ENCODE measurements around the gene QARS1.
A peak's percentile ranks its signal among the peaks of the same experiment; 100 is the strongest.

Gene QARS1

DNA sequence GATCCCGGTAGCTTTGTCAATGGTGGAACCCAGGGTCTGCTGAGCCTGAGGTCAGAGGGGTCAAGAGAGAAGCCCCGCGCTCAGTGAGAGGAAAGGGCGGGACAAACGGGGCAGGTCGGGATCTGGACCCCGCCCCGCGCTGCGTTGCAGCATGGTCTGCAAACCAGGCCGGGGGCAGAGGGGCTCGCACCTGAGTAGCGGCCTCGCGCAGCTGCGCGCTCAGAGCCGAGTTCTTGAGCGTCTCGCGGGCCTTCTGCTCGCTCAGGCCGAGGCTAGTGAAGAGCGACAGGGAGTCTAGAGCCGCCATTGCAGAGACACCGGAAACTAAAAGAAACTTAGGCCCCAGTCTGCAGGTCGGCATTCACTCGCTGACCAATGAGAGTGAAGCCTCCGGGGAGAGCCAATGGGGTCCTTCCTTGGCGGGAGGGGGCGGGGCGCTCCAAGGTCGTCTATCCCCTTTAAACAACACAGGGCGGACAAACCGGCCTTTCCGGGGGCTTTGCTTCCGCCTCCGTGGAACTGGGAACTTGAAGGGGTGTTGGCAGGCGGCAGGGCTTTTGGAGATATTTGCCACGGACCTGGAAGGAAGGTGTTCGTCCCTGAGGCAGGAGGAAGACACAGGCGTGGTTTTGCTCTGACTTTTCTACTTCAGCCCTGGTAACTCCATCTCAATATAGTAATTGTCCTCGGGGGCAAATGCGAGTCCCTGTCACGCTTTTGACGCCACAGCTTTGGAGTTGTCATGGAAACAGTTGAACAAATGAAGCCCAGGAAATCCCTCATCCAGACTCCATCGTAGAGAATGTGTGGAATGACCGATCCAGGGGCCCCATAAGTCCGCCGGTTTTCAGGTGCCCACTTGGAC, at the start of gene QARS1:
Gene QARS1, minus strand, starts transcription at position 331 of the 865 bp plus-strand sequence. Its CDS starts 24 bp downstream, at position 307.
- DNase-seq: peak; percentile 91

- DNase-seq: no peak
These were observed 48.9 kb upstream of the QARS1 start for GRCh38 chr3:49153349-49153912.

DNA sequence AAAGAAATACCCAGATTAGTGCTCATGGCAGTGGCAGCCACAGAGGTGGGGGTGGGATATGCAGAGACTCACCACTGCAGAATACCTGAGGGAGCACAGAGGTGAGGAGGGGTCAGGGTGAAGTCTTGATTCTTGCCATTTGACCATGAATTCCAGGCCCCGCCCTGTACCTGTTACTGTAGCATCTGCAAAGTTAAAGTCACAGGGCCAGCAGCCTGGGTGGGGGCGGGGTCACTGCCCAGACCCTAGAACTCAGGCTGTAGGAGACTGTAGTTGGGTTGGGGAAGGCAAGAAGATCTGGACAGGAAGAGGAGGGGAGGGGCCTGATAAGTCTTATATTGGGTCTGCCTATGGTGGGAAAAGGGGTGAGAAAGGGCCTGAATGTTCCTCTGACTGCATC, 47.1 kb upstream of the QARS1 start:
- no peak for DNase-seq

GRCh38 chr3:49148159-49148558, 43.6 kb upstream of the QARS1 start:
- DNase-seq: no peak

- no peak for DNase-seq
These were observed 35.5 kb upstream of the QARS1 start for GRCh38 chr3:49140080-49140479.

GRCh38 chr3:49135499-49135898, 30.9 kb upstream of the QARS1 start:
- DNase-seq: no peak

- DNase-seq: no peak
These were observed 30.1 kb upstream of the QARS1 start for GRCh38 chr3:49134471-49135265.

DNA sequence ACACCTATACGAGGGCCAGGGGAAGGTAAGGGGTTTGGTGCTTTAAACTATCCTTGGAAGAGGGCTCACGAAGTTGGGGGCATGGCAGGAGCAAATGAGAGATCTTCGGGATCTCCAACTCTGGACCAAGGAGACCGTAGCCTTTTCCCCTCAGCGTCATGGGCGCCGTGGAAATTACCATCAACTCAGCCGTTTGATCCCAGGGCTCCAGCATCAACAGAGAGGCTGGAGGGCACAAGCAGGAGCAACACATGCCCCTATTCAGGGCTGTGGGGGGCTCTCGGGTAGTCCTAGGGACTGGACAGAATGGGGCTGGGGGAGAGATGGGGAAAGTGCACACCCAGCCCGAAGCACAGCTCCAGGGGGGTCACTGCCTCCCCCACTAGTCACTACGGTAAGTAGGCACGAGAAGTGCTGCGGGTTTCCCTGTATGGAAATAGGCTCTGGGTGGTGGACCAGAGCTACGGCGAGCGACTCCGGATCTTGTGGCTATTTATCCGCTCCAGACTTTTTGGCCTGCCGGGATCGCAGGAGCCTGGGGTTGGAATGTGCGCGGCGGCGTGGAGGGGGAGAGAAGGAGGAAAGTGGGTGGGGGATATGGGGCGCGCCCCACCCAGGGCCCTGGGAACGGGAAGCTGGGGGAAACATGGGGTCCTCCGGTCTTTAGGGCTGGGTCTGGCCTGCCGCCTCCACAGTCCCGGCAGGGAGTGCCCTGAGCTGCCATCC, 28.8 kb upstream of the QARS1 start:
- DNase-seq: no peak

- DNase-seq: no peak
These were observed 28.1 kb upstream of the QARS1 start, which contains the start of gene LAMB2 for GRCh38 chr3:49132437-49133225. LAMB2 (minus strand) TSS chr3:49133050; CDS start chr3:49132867, 183 bp downstream.

DNA sequence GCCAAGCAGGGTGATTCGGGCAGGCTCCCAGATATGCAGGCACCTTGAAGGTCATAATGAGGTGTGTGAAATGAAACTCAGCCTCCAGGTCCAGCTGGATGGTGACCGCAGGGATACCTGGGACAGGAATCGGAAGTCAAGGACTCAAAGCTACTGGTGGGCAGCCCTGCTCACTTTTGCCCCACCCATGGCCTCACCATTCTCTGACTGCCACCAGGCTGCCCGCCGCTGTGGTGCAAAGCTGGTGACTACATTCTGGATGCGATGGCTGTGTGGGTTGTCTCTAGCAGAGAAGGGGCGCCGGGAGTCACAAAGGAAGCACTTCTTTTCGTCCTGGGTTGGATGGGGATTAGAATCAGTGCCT, 27.5 kb upstream of the QARS1 start:
- no peak for DNase-seq

DNA sequence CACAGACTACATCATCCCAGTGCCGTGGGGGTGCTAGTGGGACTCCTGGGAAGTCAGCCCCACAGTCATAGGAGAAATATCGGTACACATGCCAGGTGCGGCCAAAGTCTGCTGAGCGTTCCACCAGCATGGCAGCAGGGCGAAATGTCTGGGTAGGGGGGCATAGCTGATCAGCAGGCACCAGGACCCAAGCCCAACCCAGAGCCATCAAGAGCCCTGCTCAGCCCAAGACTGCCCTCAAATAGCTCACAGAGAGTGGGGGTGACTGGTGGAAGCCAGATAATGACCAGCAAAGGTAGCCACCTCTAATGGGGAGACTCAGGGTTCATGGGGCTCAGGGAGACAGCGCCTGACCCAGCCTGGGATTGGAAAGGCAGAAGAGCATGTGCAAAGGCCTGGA, 27.0 kb upstream of the QARS1 start:
- DNase-seq: no peak

GRCh38 chr3:49131040-49131439, 26.5 kb upstream of the QARS1 start:
- no peak for DNase-seq

DNA sequence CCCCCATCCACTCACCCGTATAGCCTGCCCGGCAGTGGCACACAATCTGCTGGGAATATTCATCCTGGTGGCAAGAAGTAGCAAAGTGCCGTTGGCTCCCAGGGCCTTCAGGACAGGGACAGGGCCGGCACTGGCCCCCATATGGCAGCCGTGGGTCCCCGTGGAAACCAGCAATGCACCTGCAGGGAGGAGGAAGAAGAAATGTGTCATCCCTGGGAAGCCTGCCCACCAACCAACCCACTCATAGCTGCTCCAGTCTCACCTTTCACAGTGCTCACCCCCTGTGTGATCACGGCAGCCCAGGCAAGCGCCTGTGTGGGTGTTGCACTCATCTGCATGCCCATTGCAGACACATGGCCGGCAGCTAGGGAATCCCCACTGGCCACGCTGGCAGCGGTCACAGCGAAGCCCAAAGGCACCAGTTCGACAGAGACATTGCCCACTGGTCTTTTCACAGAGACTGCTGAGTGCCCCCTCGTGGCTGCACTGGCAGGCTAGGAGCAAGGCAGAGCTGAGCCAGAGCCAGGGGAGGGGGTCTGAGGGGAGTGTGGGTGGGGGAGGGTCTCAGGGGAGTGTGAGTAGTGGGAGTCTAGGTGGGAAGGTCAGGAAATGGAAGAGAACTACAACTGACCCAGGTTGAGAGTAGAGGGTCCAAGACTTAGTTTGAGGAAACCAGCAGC, 20.6 kb upstream of the QARS1 start:
- DNase-seq: no peak

- DNase-seq: no peak
These were observed 19.6 kb upstream of the QARS1 start for GRCh38 chr3:49124203-49124602.

DNA sequence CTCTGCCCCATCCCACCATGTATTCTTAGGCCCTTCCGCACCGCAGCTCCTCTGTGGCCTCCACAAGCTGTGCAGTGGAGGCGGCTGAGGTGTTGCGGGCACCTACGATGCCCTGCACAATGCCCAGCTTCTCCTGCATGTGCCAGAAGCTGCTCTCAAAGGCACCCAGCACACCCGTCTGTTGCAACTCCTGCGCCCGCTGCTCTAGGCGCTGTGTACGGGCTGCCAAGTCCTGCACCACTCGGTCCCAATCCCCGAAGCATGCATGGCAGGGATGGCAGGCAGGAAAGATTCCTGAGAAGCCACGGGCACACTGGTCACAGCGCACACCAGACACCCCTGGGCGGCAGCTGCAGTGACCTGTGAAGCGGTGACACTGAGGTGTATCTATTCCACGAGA, 19.1 kb upstream of the QARS1 start:
- no peak for DNase-seq

- DNase-seq: no peak
These were observed 18.5 kb upstream of the QARS1 start for GRCh38 chr3:49122886-49123545.

- DNase-seq: no peak
These were observed 17.9 kb upstream of the QARS1 start for GRCh38 chr3:49122451-49122850.

- no peak for DNase-seq
These were observed 17.5 kb upstream of the QARS1 start for GRCh38 chr3:49122022-49122421.

DNA sequence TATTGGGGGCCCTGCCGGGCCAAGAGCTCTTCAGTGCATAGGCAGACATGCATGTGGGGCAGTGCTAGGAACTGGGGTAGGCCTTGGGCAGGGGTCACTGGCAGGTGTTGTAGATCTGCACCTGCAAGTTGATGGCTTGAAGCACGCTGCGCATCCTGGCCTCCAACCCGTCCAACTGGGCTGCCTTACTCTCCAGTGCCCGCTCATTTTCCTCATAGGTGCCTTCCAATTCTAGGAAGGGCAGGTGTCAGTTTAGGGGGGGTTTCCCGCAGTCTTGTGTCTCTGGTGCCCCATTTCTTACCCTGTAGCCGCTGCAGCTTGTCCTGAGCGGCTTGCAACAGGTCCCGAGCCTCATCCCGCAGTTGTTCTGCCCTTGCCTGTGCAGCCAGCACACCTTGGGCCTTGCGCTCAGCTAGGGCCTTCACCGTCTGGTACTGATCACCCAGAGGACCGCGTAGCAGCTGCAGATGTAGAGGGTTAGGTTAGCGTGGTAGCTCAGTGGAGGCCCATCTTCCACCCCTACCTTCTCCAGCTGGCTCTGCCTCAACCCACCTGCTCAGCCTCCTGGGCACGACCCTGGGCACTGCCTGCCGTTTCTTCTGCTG, 16.7 kb upstream of the QARS1 start:
- DNase-seq: no peak

GRCh38 chr3:49120438-49121131, 16.0 kb upstream of the QARS1 start, which contains the start of gene USP19:
USP19 (minus strand) TSS chr3:49120823; CDS start chr3:49119145, 1,678 bp downstream.
- peak; percentile 94 for DNase-seq

Data from CD4-positive, alpha-beta T cell treated with Interleukin-4 for 4 hours (primary cell).